GM18867 (cell line): Measurements from ENCODE around the gene ZNF136.

Experiments
- ATAC-seq: cut with Tn5 transposase; IDR thresholded peaks from one replicate; pipeline ENCODE4 v1.9.1; 2021; ENCODE audit warnings: mild to moderate bottlenecking, moderate library complexity; ENCODE audit not compliant: unreplicated experiment

The ZNF136 gene

GRCh38 chr19:12187625-12188024 is 24.7 kb downstream of the ZNF136 start:
- no peak for ATAC-seq

DNA sequence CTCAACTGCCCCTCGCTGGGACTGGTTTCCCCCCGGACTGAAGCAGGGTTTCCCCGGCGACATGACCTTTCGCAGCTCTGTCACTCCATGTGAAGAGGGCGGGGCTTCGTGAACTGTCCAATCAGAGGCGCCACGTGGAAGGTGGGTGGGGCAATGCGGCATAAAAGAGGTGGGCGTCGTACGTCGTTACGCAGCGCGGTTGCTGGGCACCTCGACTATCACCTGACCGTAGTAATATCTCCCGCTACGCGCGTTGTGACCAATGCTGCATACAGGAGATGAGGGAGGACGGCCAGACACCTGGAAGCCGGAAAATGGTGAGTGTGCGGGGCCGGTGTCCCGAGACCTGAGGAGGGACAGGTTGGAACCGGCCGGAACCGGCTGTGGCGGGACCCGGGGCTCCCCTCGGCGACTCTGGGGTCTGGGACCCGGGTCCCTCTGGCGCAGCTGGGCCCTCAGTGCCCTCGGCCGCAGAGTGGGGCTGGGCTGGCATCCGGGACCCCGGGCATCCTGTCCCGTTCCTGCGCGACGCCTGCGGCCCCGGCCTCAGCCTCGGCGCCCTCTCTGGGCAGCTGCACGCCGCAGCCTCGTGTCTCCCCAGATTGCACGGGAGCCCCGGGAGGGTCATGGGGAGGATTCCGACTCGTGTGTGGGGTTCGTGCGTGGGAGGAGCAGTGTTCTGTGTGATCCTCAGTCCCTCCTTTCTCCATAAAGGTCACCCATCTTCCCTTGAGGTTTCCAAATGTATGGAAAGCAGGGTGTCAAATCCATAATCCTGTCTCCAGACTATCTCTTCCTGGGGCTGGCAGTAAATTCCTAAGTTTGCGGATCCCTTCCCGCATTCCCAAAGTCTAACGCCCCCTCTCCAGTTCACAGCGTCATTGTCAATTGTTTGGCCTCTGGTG is 32.2 kb downstream of the ZNF136 start:
- no peak for ATAC-seq

DNA sequence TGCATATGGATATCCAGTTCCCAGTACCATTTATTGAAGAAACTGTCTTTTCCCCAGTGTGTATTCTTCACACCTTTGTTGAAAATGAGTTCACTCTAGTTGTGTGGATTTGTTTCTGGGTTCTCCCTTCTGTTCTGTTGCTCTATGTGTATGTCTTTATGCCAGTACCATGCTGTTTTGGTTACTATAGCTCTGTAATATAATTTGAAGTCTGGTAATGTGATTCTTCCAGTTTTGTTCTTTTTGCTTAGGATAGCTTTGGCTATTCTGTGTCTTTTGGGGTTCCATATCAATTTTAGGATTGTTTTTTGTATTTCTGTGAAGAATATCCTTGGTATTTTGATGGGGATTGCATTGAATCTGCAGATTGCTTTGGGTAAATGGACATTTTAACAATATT is 35.2 kb downstream of the ZNF136 start:
- no peak for ATAC-seq

DNA sequence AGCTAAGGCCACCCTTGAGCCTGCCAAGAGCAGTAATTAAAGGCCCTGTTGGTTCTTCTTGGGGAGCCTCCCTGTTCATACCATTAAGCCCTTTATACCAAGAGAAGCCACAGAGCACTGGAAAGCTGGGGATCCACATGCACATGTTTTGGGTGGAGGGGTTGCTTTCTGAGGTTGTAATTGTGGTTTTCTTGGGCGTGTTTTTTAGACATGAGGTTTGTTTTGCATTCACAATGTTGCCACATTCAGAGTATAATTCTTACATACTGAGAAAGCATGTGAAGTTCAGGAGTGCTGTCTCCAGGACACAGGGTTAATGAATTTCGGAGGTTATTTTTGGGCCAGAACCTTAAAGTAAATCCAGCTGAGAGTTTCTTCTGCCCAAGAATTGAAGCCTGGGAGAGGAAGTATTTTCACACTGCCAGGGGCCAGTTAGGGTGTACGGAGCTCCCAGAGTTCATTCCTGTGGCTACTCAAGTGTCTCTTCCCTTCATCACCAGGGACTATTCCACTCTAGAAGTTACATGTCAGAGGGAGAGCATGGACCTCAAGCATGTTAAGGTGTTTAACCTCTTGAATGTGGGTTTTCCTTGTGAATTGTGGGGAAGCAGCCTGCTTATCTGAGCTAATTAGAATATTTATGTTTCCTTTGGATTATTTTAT is 37.0 kb downstream of the ZNF136 start:
- no peak for ATAC-seq

GRCh38 chr19:12202250-12202649 is 39.4 kb downstream of the ZNF136 start:
- no peak for ATAC-seq

- ATAC-seq: no peak
Measured at GRCh38 chr19:12205296-12205695, 42.4 kb downstream of the ZNF136 start.

- no peak for ATAC-seq
Measured at GRCh38 chr19:12208221-12208620, 45.3 kb downstream of the ZNF136 start.

- ATAC-seq: no peak
Measured at GRCh38 chr19:12217332-12217731, 54.4 kb downstream of the ZNF136 start.

GRCh38 chr19:12222980-12223630 is 60.2 kb downstream of the ZNF136 start:
- ATAC-seq: no peak

DNA sequence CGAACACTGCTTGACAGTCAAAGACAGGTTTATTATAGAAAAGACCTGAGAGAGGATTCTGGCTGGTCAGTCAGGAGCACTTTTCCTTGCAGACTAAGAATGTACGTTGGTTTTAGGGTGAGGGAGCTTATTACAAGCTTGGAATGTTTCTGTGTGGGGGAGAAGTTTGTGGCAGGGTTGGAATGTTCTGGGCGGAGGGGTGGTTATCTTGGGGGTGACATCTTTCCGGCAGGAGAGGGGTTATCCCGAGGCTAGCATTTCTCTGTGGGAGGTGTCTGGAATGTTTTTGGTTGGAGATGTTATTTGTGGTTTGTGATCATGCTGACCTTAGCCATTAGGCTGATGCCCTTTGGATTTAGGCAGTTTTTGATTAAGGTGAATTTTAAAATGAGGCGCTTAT is 61.8 kb downstream of the ZNF136 start:
- no peak for ATAC-seq

GRCh38 chr19:12229990-12230389 is 67.1 kb downstream of the ZNF136 start:
- ATAC-seq: no peak

DNA sequence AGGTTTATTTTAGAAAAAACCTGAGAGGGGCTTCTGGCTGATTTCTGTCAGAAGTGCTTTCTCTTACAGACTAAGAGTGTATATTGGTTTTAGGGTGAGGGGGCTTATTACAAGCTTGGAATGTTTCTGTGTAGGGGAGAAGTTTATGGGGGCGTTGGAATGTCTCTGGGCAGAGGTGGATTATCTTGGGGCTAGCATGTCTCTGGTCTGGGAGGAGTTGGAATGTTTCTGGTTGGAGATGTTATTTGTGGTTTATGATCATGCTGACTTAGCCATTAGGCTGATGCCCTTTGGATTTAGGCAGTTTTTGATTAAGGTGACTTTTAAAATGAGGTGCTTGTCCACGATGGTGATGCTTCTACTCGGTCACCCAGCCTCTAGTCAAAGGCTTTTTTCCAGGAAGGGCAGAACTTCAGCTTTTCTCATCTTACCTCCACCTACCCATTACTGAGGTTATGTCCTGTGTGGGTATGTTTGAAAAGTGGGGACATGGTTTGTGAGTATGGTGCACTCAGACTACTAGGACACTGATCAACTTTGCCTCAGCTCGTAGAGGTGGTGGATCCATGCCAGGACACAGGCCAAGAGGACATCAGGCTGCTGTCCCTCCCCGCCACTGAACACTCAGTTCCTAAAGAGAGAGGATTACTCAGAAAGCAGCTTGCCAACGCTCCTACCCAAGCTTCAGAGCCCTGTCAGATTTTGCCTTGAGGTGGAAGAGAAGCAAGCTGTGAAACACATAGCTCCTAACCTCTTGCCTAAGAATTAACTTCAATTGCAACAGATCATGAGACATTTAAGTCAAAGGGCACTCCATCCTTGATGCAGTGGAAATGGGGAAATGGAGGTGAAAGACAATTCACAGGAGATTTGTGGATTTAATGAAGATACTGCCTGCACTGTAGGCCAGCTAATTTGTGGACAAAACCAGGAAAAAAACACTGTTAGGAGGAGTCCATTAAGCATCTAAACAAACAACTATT is 68.1 kb downstream of the ZNF136 start:
- no peak for ATAC-seq

DNA sequence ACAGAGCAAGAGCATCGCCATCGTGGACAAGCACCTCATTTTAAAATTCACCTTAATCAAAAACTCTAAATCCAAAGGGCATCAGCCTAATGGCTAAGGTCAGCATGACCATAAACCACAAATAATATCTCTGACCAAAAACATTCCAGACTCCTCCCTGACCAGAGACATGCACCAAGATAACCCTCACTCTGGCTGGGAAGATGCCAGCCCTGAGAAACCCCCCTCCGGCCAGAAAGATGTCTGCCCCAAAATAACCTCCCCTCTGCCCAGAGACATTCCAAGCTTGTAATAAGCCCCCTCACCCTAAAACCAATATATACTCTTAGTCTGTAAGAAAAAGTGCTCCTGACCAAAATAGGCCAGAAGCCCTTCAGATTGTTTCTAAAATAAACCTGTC is 70.1 kb downstream of the ZNF136 start:
- no peak for ATAC-seq

- no peak for ATAC-seq
Measured at GRCh38 chr19:12237143-12237839, 74.4 kb downstream of the ZNF136 start.
